Gastrocnemius medialis (tissue), 4 donors: ENCODE data around the gene ATXN10. TPM values are rescaled to one million over a fixed set of nuclear protein-coding genes. Genes with fewer than 3 reads are reported as not detected.

Source experiments
- ATAC-seq, 2 donors: fragments of 150-250 bp; one replicate each; pipeline ENCODE4 v1.9.1; 2016
- DNase-seq, 2 donors: peaks; one replicate each; pipeline ENCODE4 v3.0.0-alpha.2; 2019
- H3K27ac ChIP-seq, 4 donors: fragments of 200-600 bp; sonication (generic); 1 replicate in 1 of 4; 2 replicates in 3 of 4; pipeline ENCODE4 v1.5.1; 2016 to 2018; ENCODE audit warnings: mild to moderate bottlenecking in 2 of 4, moderate library complexity in 1 of 4
- H3K27me3 ChIP-seq, 3 donors: fragments of 200-600 bp; sonication (generic) in 2 of 3; 1 replicate in 1 of 3; 2 replicates in 2 of 3; pipeline versions ENCODE4 v1.5.1 to v1.6.0; 2016 to 2019; ENCODE audit warnings: mild to moderate bottlenecking in 1 of 3, moderate library complexity in 1 of 3
- H3K36me3 ChIP-seq, 2 donors: fragments of 200-600 bp; sonication (generic) in 1 of 2; one replicate each; pipeline ENCODE4 v1.5.1; 2017 to 2018
- H3K4me1 ChIP-seq, 2 donors: fragments of 200-600 bp; sonication (generic) in 1 of 2; one replicate each; pipeline ENCODE4 v1.5.1; 2016 to 2017; ENCODE audit warnings: mild to moderate bottlenecking in 2 of 2
- H3K4me3 ChIP-seq, 4 donors: fragments of 200-600 bp; sonication (generic) in 3 of 4; 1 replicate in 1 of 4; 2 replicates in 3 of 4; pipeline ENCODE4 v1.5.1; 2016 to 2019; ENCODE audit warnings: mild to moderate bottlenecking in 2 of 4
- H3K9me3 ChIP-seq, 3 donors: fragments of 200-600 bp; sonication (generic) in 2 of 3; 1 replicate in 1 of 3; 2 replicates in 2 of 3; pipeline ENCODE4 v1.5.1; 2016 to 2019
- POLR2A ChIP-seq, 2 donors: fragments of 450-650 bp; IDR thresholded peaks; one replicate each; pipeline ENCODE4 v1.6.1; 2017; ENCODE audit warnings: antibody characterized with exemption in 2 of 2, mild to moderate bottlenecking in 2 of 2, moderate library complexity in 2 of 2
- in situ Hi-C, 4 donors: fragments of 200-750 bp; cut with MboI; loops; one replicate each; pipeline versions ENCODE4 v1.15.0 to v1.8.0; 2017; ENCODE audit warnings: low sequenced_read_pairs in 4 of 4
- intact Hi-C: fragments of 100-400 bp; cut with DNase I; formaldehyde crosslinking; loops from one replicate; pipeline ENCODE4 v1.15.1; 2023; ENCODE audit warnings: low total_unique reads
- total RNA-seq, 4 donors: library from RNA; depleted of rRNA; stranded (reverse); fragments of >200 nt; gene quantifications; one replicate each; pipeline versions ENCODE4 v1.1.0 to v1.2.3, GENCODE V29; 2016
- TF ChIP-seq, protein P1 (sequence below), 5 experiments: fragments of 450-650 bp in 3 of 5; fragments of 200-600 bp in 2 of 5; sonication (generic) in 2 of 5; IDR thresholded peaks in 4 of 5; conservative IDR thresholded peaks in 1 of 5; 1 replicate in 4 of 5; 2 replicates in 1 of 5; pipeline ENCODE4 v1.5.1; 2016 to 2019; ENCODE audit warnings: antibody characterized with exemption in 5 of 5, mild to moderate bottlenecking in 3 of 5, moderate library complexity in 3 of 5

The ATXN10 gene
- total RNA-seq, 4 donors from 2014 or later, result 52.9 to 98.9 (median 78.5) TPM

- peak; percentile 24 to 49 for DNase-seq
- H3K9me3 ChIP-seq, result no peaks in the 10 kb centered on the region
- in situ Hi-C loops (loop anchor here in 2 of 4 donors (10.0 to 25.0 kb wide), 2 partner anchors 217 to 339 kb away; no protein-coding TSS in a partner anchor), intact Hi-C loops (loop anchor here (2.0 to 5.0 kb wide), 3 partner anchors 68 to 221 kb away; no protein-coding TSS in a partner anchor)
- H3K36me3 ChIP-seq, result no peaks in the 10 kb centered on the region
- peak overlapping the region in 1 of 4 donors; percentile 25 for H3K4me3 ChIP-seq
- peak; percentile 75 to 83 for ATAC-seq
- H3K27ac ChIP-seq, result no peak overlapping the region
- H3K27me3 ChIP-seq, result peaks cover 0 to 15% (median 11%) of the 10 kb centered on the region in 3 donors
- TF ChIP-seq, protein P1, sequence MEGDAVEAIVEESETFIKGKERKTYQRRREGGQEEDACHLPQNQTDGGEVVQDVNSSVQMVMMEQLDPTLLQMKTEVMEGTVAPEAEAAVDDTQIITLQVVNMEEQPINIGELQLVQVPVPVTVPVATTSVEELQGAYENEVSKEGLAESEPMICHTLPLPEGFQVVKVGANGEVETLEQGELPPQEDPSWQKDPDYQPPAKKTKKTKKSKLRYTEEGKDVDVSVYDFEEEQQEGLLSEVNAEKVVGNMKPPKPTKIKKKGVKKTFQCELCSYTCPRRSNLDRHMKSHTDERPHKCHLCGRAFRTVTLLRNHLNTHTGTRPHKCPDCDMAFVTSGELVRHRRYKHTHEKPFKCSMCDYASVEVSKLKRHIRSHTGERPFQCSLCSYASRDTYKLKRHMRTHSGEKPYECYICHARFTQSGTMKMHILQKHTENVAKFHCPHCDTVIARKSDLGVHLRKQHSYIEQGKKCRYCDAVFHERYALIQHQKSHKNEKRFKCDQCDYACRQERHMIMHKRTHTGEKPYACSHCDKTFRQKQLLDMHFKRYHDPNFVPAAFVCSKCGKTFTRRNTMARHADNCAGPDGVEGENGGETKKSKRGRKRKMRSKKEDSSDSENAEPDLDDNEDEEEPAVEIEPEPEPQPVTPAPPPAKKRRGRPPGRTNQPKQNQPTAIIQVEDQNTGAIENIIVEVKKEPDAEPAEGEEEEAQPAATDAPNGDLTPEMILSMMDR (IDR thresholded peaks at IDR 0.05 in 4 of 5, conservative IDR thresholded peaks at IDR 0.05 in 1 of 5), result peak; percentile 80 to 97 (median 94)
- no peak for TF ChIP-seq POLR2A (IDR thresholded peaks at IDR 0.05)
- H3K4me1 ChIP-seq, result no peaks in the 10 kb centered on the region
Observed at GRCh38 chr22:45645526-45646414, 25.9 kb upstream of the ATXN10 start.

- ATAC-seq (no peak), DNase-seq (no peak)
- H3K9me3 ChIP-seq, result no peaks in the 10 kb centered on the region
- intact Hi-C loops (loop anchor here (5.0 kb wide), 2 partner anchors 70 to 185 kb away; no protein-coding TSS in a partner anchor), in situ Hi-C loops (loop anchor here in 2 of 4 donors (10.0 to 25.0 kb wide), 2 partner anchors 215 to 337 kb away; no protein-coding TSS in a partner anchor)
- H3K27ac ChIP-seq, result no peak overlapping the region
- H3K4me3 ChIP-seq, result no peak overlapping the region
- no peak for TF ChIP-seq POLR2A (IDR thresholded peaks at IDR 0.05)
- TF ChIP-seq, protein P1 (IDR thresholded peaks at IDR 0.05 in 4 of 5, conservative IDR thresholded peaks at IDR 0.05 in 1 of 5), result no peak
- H3K4me1 ChIP-seq, result no peaks in the 10 kb centered on the region
- no peaks in the 10 kb centered on the region for H3K36me3 ChIP-seq
- peaks cover 3 to 18% (median 17%) of the 10 kb centered on the region in 3 donors for H3K27me3 ChIP-seq
Observed at GRCh38 chr22:45647532-45648225, 24.0 kb upstream of the ATXN10 start.

- Histone ChIP-seq H3K36me3 (no peaks in the 10 kb centered on the region), H3K9me3 (no peaks in the 10 kb centered on the region), H3K4me3 (no peak overlapping the region), H3K4me1 (no peaks in the 10 kb centered on the region), H3K27ac (no peak overlapping the region), H3K27me3 (peaks cover 3 to 18% (median 17%) of the 10 kb centered on the region in 3 donors)
- in situ Hi-C loops (loop anchor here in 2 of 4 donors (10.0 to 25.0 kb wide), 2 partner anchors 214 to 336 kb away; no protein-coding TSS in a partner anchor), intact Hi-C loops (loop anchor here (5.0 kb wide), 2 partner anchors 71 to 184 kb away; no protein-coding TSS in a partner anchor)
- TF ChIP-seq POLR2A (IDR thresholded peaks at IDR 0.05), result no peak
- TF ChIP-seq, protein P1 (IDR thresholded peaks at IDR 0.05 in 4 of 5, conservative IDR thresholded peaks at IDR 0.05 in 1 of 5), result no peak
- ATAC-seq (no peak), DNase-seq (no peak)
Observed at GRCh38 chr22:45648301-45649117, 23.1 kb upstream of the ATXN10 start.

- in situ Hi-C loops, result loop anchor here in 2 of 4 donors (10.0 to 25.0 kb wide), 2 partner anchors 212 to 335 kb away; no protein-coding TSS in a partner anchor
Observed at GRCh38 chr22:45649809-45650208, 21.8 kb upstream of the ATXN10 start.

More at GRCh38 chr22:45649809-45650208, 21.8 kb upstream of the ATXN10 start:
- Histone ChIP-seq H3K27ac (no peak overlapping the region), H3K27me3 (peaks cover 3 to 19% (median 12%) of the 10 kb centered on the region in 3 donors), H3K9me3 (no peaks in the 10 kb centered on the region), H3K4me3 (no peak overlapping the region), H3K4me1 (no peaks in the 10 kb centered on the region), H3K36me3 (no peaks in the 10 kb centered on the region)
- no peak for DNase-seq
- TF ChIP-seq POLR2A (IDR thresholded peaks at IDR 0.05), result no peak
- TF ChIP-seq, protein P1 (IDR thresholded peaks at IDR 0.05 in 4 of 5, conservative IDR thresholded peaks at IDR 0.05 in 1 of 5), result no peak
- ATAC-seq, result no peak
- intact Hi-C loops, result loop anchor here (5.0 kb wide), 2 partner anchors 73 to 182 kb away; no protein-coding TSS in a partner anchor
